Gastroesophageal sphincter (tissue), 4 donors: ENCODE data around the gene MYD88. TPM values are rescaled to one million over a fixed set of nuclear protein-coding genes. Genes with fewer than 3 reads are reported as not detected.

Experiments
- ATAC-seq: fragments of 150-250 bp; one replicate; pipeline ENCODE4 v1.9.1; 2016; ENCODE audit warnings: mild to moderate bottlenecking, moderate library complexity
- H3K27ac ChIP-seq, 4 donors: fragments of 200-600 bp; sonication (generic) in 3 of 4; 1 replicate in 3 of 4; 2 replicates in 1 of 4; pipeline ENCODE4 v1.5.1; 2016 to 2019
- H3K27me3 ChIP-seq: fragments of 200-600 bp; sonication (generic); one replicate; pipeline ENCODE4 v1.5.1; 2019
- H3K36me3 ChIP-seq, 2 donors: fragments of 200-600 bp; sonication (generic); one replicate each; pipeline ENCODE4 v1.5.1; 2019; ENCODE audit warnings: control low read depth in 1 of 2
- H3K4me1 ChIP-seq, 3 donors: fragments of 200-600 bp; sonication (generic); 1 replicate in 2 of 3; 2 replicates in 1 of 3; pipeline ENCODE4 v1.5.1; 2016 to 2019; ENCODE audit warnings: control low read depth in 2 of 3
- H3K4me3 ChIP-seq, 2 donors: fragments of 200-600 bp; sonication (generic); one replicate each; pipeline ENCODE4 v1.5.1; 2019; ENCODE audit warnings: mild to moderate bottlenecking in 1 of 2, moderate library complexity in 1 of 2
- H3K9me3 ChIP-seq, 3 donors: fragments of 200-600 bp; sonication (generic); one replicate each; pipeline ENCODE4 v1.5.1; 2017 to 2019; ENCODE audit warnings: control low read depth in 2 of 3
- EP300 ChIP-seq: sonication (generic); formaldehyde crosslinking; IDR thresholded peaks from one replicate; pipeline ENCODE4 v1.6.1; 2017; ENCODE audit warnings: antibody characterized with exemption, mild to moderate bottlenecking
- POLR2A ChIP-seq, 2 donors: fragments of 450-650 bp; IDR thresholded peaks; one replicate each; pipeline ENCODE4 v1.6.1; 2017; ENCODE audit warnings: antibody characterized with exemption in 2 of 2, mild to moderate bottlenecking in 2 of 2, moderate library complexity in 1 of 2
- POLR2AphosphoS5 ChIP-seq: sonication (generic); formaldehyde crosslinking; IDR thresholded peaks from one replicate; pipeline ENCODE4 v1.6.1; 2017; ENCODE audit warnings: antibody characterized with exemption
- WGBS, 2 donors: methylation state at CpG; one replicate each; pipeline ENCODE4 v1.1.5; 2018; ENCODE audit warnings: low coverage in 1 of 2; 5-methylcytosine and 5-hydroxymethylcytosine counted together
- total RNA-seq, 4 donors: library from RNA; depleted of rRNA; stranded (reverse); fragments of >200 nt; gene quantifications; one replicate each; pipeline ENCODE4 v1.1.0, GENCODE V29; 2016
- TF ChIP-seq, protein P1 (sequence below), 4 experiments: fragments of 200-600 bp in 2 of 4; fragments of 450-650 bp in 2 of 4; sonication (generic) in 1 of 4; IDR thresholded peaks; one replicate each; pipeline ENCODE4 v1.5.1; 2017 to 2019; ENCODE audit warnings: antibody characterized with exemption in 4 of 4, mild to moderate bottlenecking in 2 of 4, moderate library complexity in 2 of 4

MYD88 gene
- total RNA-seq, 4 donors from 2014 or later: 18.5 to 36.8 (median 29.6) TPM

DNA sequence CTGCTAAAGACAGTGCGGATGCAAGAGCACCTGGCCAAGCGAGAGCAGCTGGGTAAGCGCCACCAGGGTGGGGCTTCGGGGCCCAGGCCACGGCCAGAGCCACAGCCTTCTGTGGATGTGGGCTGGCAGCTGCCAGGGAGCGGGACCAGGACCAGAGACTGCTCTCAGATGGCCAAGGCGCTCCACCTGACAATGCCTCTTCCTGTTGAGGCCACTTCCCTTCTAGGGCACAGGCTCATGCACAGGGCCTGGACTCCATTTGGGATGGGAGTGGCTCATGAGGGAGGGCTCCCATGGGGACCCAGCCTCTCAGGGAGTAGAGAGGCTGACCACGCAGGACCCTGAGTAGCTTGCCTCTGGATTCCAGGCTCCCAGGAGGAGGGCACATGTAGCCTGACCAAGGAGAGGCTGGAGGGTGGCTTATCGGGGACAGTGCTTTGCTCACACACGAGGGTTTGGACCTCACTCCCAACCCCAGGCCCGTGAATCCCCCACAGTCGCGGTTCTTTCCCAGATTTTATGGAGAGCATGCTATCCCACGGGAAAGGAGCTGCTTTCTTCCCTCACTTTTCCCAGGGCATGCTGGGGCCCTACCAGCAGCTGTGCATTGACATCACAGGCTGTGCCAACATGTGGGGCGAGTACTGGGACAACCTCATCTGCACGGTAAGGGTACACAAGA is 26.6 kb upstream of the MYD88 start:
- H3K27ac ChIP-seq: no peak overlapping the region
- H3K27me3 ChIP-seq: no peaks in the 10 kb centered on the region
- H3K9me3 ChIP-seq: no peaks in the 10 kb centered on the region
- no peaks in the 10 kb centered on the region for H3K4me1 ChIP-seq
- no peak for ATAC-seq
- TF ChIP-seq POLR2A (IDR thresholded peaks at IDR 0.05): no peak
- TF ChIP-seq EP300: no peak
- TF ChIP-seq, protein P1, sequence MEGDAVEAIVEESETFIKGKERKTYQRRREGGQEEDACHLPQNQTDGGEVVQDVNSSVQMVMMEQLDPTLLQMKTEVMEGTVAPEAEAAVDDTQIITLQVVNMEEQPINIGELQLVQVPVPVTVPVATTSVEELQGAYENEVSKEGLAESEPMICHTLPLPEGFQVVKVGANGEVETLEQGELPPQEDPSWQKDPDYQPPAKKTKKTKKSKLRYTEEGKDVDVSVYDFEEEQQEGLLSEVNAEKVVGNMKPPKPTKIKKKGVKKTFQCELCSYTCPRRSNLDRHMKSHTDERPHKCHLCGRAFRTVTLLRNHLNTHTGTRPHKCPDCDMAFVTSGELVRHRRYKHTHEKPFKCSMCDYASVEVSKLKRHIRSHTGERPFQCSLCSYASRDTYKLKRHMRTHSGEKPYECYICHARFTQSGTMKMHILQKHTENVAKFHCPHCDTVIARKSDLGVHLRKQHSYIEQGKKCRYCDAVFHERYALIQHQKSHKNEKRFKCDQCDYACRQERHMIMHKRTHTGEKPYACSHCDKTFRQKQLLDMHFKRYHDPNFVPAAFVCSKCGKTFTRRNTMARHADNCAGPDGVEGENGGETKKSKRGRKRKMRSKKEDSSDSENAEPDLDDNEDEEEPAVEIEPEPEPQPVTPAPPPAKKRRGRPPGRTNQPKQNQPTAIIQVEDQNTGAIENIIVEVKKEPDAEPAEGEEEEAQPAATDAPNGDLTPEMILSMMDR (IDR thresholded peaks at IDR 0.05): no peak
- no peak for TF ChIP-seq POLR2AphosphoS5
- no peak overlapping the region for H3K4me3 ChIP-seq
- WGBS, 2 donors: 68% methylated on average over 6 of the region's 16 CpGs; no CpG with 5 or more reads in 1 of the 2 donors
- no peaks in the 10 kb centered on the region for H3K36me3 ChIP-seq

DNA sequence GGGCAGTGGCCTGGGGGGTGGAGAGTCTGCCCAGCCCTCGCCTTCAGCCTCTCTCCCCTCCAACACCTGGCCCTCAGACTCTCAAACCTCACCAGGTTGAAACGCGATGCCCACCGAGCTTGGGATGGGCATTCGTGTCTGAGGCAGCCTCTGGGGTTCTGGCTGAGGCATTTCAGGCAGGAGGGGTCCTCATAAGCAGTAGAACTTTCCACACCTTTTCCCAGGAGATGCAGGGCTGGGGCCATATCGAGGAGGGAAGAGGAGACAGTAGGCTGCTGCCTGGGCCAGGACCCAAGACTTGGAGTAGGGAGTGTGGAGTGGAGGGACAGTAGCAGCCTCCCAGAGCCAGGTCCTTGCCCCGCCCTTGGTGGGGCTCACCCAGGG is 26.1 kb upstream of the MYD88 start:
- H3K9me3 ChIP-seq: no peaks in the 10 kb centered on the region
- no peak for ATAC-seq
- H3K27ac ChIP-seq: no peak overlapping the region
- no peak overlapping the region for H3K4me3 ChIP-seq
- no peaks in the 10 kb centered on the region for H3K27me3 ChIP-seq
- WGBS, 2 donors: 60% methylated on average over 1 of the region's 7 CpGs; no CpG with 5 or more reads in 1 of the 2 donors
- no peaks in the 10 kb centered on the region for H3K36me3 ChIP-seq
- TF ChIP-seq, protein P1 (IDR thresholded peaks at IDR 0.05): no peak
- TF ChIP-seq EP300 (no peak), POLR2A (IDR thresholded peaks at IDR 0.05) (no peak), POLR2AphosphoS5 (no peak)
- no peaks in the 10 kb centered on the region for H3K4me1 ChIP-seq

DNA sequence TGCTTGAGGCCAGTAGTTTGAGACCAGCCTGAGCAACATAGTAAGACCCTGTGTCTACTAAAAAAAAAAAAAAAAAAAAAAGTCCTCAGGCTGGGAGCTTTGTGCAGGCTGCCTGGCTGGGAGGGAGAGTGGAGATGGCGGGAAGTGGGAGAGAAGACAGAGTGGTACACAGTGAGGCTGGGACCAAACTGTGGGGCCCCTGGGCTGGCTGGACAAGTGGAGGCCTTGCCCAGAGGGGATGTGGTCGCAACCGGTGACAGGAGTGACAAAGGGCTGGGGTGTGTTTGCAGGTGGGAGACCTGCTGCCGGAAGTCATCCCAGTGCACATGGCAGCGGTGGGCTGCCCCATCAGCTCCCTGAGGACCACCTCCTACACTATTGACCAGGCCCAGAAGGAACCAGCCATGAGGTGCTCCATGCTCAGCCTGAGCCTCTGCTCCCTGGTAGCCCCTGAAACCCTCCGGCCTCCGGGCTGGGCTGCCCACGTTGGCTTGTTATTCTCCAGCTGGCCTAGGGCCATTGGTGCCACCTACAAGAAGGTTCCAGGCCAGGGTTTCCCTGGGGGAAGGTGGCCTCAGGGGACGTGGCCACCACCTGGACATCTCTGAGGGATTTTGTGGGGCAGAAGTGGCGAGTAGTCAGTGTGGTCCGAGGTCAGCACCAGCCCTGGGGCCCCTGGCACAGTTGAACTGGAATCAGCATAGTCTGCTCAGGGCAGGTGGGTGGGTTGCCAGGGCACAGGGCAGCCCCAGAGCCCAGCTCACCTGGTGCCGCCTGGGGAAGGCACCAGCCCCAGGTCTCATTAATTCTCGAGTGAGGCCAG is 24.2 kb upstream of the MYD88 start:
- H3K4me3 ChIP-seq: no peak overlapping the region
- WGBS, 2 donors: 89 to 96% methylated on average over 5 to 10 of the region's 13 CpGs
- no peak for ATAC-seq
- TF ChIP-seq EP300: no peak
- TF ChIP-seq POLR2AphosphoS5: no peak
- no peak for TF ChIP-seq POLR2A (IDR thresholded peaks at IDR 0.05)
- TF ChIP-seq, protein P1 (IDR thresholded peaks at IDR 0.05): no peak
- H3K4me1 ChIP-seq: no peaks in the 10 kb centered on the region
- no peak overlapping the region for H3K27ac ChIP-seq
- H3K27me3 ChIP-seq: no peaks in the 10 kb centered on the region
- H3K36me3 ChIP-seq: no peaks in the 10 kb centered on the region
- no peaks in the 10 kb centered on the region for H3K9me3 ChIP-seq

DNA sequence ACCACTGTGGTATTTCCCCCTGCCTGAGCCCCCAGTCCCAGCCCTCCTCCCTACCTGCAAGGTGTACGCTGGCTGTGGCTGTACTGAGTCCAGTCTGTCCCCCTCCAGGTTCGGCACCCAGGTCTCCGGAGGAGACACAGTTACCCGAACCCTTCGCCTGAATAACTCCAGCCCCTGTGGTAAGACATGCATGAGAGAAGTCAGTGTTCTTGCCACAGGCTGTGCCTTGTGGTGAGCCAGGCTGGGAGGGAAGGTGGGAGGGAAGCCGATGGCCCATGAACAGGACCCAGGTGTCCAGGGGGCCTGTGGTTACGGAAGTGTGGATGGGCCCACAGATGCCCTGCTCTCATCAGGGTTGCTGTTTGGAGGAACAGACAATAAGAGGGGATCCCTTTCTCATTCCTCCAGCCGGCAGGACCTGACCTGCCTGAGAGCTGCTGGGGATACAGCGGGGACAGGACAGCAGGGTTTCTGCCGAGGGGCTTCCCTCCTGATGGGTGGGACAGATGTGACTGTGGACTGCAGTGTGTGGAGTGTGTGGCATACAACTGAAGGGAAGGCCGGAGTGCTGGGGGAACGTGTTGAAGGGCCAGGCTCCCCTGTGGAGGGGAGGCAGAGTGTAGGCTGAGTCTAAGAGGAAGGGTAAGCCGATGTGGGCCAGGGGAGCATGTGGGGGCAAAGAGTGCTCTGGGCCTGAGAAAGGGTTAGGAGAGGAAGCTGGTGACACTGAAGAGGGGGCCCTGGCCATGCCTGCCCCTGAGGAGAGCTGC is 23.4 kb upstream of the MYD88 start:
- Histone ChIP-seq H3K27me3 (no peaks in the 10 kb centered on the region), H3K9me3 (no peaks in the 10 kb centered on the region), H3K27ac (no peak overlapping the region), H3K36me3 (peaks cover 0 to 7% of the 10 kb centered on the region in 2 donors), H3K4me1 (no peaks in the 10 kb centered on the region), H3K4me3 (no peak overlapping the region)
- WGBS, 2 donors: 40 to 73% methylated on average over 1 to 5 of the region's 13 CpGs
- TF ChIP-seq POLR2A (IDR thresholded peaks at IDR 0.05): no peak
- no peak for ATAC-seq

DNA sequence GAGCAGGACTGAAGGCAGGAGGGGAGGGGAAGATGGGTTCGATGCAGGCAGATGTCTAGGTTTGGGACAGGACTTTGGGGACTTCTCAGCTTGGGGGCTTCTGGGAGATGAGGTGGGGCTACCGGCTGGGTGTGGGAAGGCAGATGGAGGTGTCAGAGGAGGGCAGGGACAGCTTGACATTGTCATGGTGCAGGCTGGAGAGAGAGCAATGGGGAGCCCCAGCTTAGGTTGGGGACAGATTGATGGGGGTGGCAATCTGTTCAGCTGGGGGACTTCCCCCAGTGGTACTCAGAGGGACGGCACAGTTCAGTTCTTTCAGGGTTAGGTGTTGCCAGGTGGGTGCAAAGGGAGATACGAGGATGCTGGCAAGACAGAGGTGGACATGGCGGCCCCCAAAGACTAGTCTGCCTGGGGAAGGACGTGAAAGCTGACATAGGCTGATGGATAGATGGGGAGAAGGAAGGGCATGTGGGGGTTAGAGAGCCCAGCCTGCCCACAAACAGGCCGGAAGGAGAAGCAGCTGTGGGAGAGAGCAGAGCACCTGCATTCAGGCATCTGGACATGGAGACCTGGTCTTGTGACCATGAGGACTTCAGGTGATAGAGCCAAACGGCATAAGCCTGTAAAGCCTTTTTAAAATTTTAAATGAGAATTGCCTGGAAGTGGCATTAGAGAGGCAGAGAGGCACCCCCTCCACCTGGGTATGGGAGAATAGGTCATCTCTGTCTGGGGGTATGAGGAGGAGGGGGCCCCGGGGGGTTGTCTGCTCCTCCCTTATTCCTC is 22.6 kb upstream of the MYD88 start:
- Histone ChIP-seq H3K9me3 (no peaks in the 10 kb centered on the region), H3K4me1 (no peaks in the 10 kb centered on the region), H3K27me3 (no peaks in the 10 kb centered on the region), H3K36me3 (peaks cover 0 to 15% of the 10 kb centered on the region in 2 donors), H3K27ac (no peak overlapping the region), H3K4me3 (no peak overlapping the region)
- WGBS, 2 donors: 73 to 75% methylated on average over 7 to 8 of the region's 9 CpGs
- no peak for TF ChIP-seq POLR2AphosphoS5
- TF ChIP-seq, protein P1 (IDR thresholded peaks at IDR 0.05): no peak
- no peak for ATAC-seq
